GM23248 (cell line): ENCODE results near the gene MYO1D. TPM values are rescaled to one million over a fixed set of nuclear protein-coding genes. Genes with fewer than 3 reads are reported as not detected.
A peak's percentile ranks its signal among the peaks of the same experiment; 100 is the strongest.

Source experiments
- DNase-seq: peaks from one replicate; pipeline ENCODE4 v3.0.0-alpha.2; 2015
- H2AFZ ChIP-seq: fragments of 200-600 bp; sonication (generic); 2 replicates; pipeline ENCODE4 v1.6.1; 2016; ENCODE audit warnings: antibody characterized with exemption
- H3F3A ChIP-seq: fragments of 200-600 bp; sonication (generic); 2 replicates; pipeline ENCODE4 v1.6.1; 2016; ENCODE audit warnings: mild to moderate bottlenecking, antibody characterized with exemption, mixed run types; ENCODE audit not compliant: insufficient read depth
- H3K27ac ChIP-seq: fragments of 200-600 bp; sonication (generic); 2 replicates; pipeline ENCODE4 v1.5.1; 2016; ENCODE audit warnings: mild to moderate bottlenecking
- H3K27me3 ChIP-seq: fragments of 200-600 bp; sonication (generic); replicated peaks from 2 replicates; pipeline ENCODE4 v1.6.1; 2016; ENCODE audit warnings: mild to moderate bottlenecking; ENCODE audit not compliant: insufficient read depth
- H3K36me3 ChIP-seq: fragments of 200-600 bp; sonication (generic); 2 replicates; pipeline ENCODE4 v1.6.1; 2016; ENCODE audit warnings: low read depth, mild to moderate bottlenecking
- H3K4me1 ChIP-seq: fragments of 200-600 bp; sonication (generic); 2 replicates; pipeline ENCODE4 v1.6.1; 2016; ENCODE audit warnings: mild to moderate bottlenecking; ENCODE audit not compliant: insufficient read depth
- H3K4me2 ChIP-seq: fragments of 200-600 bp; sonication (generic); one replicate; pipeline ENCODE4 v1.6.1; 2016; ENCODE audit warnings: mild to moderate bottlenecking; ENCODE audit not compliant: unreplicated experiment
- H3K4me3 ChIP-seq: fragments of 200-600 bp; sonication (generic); 2 replicates; pipeline ENCODE4 v1.5.1; 2016; ENCODE audit warnings: mild to moderate bottlenecking
- H3K79me2 ChIP-seq: fragments of 200-600 bp; sonication (generic); 2 replicates; pipeline ENCODE4 v1.6.1; 2016; ENCODE audit warnings: mild to moderate bottlenecking; ENCODE audit not compliant: insufficient read depth
- H3K9ac ChIP-seq: fragments of 200-600 bp; sonication (generic); 2 replicates; pipeline ENCODE4 v1.6.1; 2016; ENCODE audit warnings: mild to moderate bottlenecking
- H3K9me2 ChIP-seq: fragments of 200-600 bp; sonication (generic); 2 replicates; pipeline ENCODE4 v1.6.1; 2016; ENCODE audit warnings: mixed run types, mild to moderate bottlenecking, moderate library complexity; ENCODE audit not compliant: insufficient read depth
- H3K9me3 ChIP-seq: fragments of 200-600 bp; sonication (generic); one replicate; pipeline ENCODE4 v1.6.1; 2017; ENCODE audit warnings: low read depth
- H4K20me1 ChIP-seq: fragments of 200-600 bp; sonication (generic); 2 replicates; pipeline ENCODE4 v1.6.0; 2016; ENCODE audit not compliant: insufficient read depth
- EZH2 ChIP-seq: fragments of 200-600 bp; sonication (generic); IDR thresholded peaks from 2 replicates; pipeline ENCODE4 v1.6.1; 2018; ENCODE audit warnings: antibody characterized with exemption, mild to moderate bottlenecking; ENCODE audit not compliant: insufficient read depth, poor library complexity, severe bottlenecking
- EZH2phosphoT487 ChIP-seq: fragments of 200-600 bp; sonication (generic); IDR thresholded peaks from 2 replicates; pipeline ENCODE4 v1.6.1; 2018; ENCODE audit warnings: antibody characterized with exemption, moderate library complexity, mild to moderate bottlenecking, low read depth; ENCODE audit not compliant: insufficient read depth
- WGBS, 2 experiments: methylation state at CpG; one replicate each; pipeline ENCODE4 v1.1.6; 2015 to 2017; ENCODE audit warnings: low lambda C conversion rate in 2 of 2, low coverage in 1 of 2; ENCODE audit errors: missing lambda C conversion rate in 2 of 2; 5-methylcytosine and 5-hydroxymethylcytosine counted together
- in situ Hi-C: fragments of 300-500 bp; cut with MboI; formaldehyde crosslinking; loops from 2 replicates; pipeline ENCODE4 v1.15.0; 2020
- polyA plus RNA-seq: library from polyadenylated mRNA; unstranded; fragments of >200 nt; fragmentation: Nextera tagmentation; extraction: Ambion mirVana; gene quantifications from 2 replicates; pipeline ENCODE4 v1.2.1, GENCODE V29; 2016
- total RNA-seq: library from RNA; depleted of rRNA; stranded (reverse); fragments of >200 nt; shearing (Covaris generic); gene quantifications from 2 replicates; pipeline ENCODE4 v1.2.3, GENCODE V29; 2014

MYO1D gene
- total and polyA plus RNA-seq, 2 experiments from 2014 or later, result 54.1 to 99.5 TPM

GRCh38 chr17:32593003-32593402 lies 283.9 kb downstream of the MYO1D start:
- no peak overlapping the region for H3K9ac ChIP-seq
- no peak for DNase-seq
- H3K4me3 ChIP-seq, result no peak overlapping the region
- no peaks in the 10 kb centered on the region for H3K79me2 ChIP-seq
- H3F3A ChIP-seq, result no peaks in the 10 kb centered on the region
- TF ChIP-seq EZH2 (no peak), EZH2phosphoT487 (no peak)
- no peaks in the 10 kb centered on the region for H3K36me3 ChIP-seq
- H4K20me1 ChIP-seq, result no peaks in the 10 kb centered on the region
- H3K4me1 ChIP-seq, result no peaks in the 10 kb centered on the region
- no peaks in the 10 kb centered on the region for H3K9me2 ChIP-seq
- in situ Hi-C loops, result no loop called here
- H2AFZ ChIP-seq, result no peak overlapping the region
- no peak overlapping the region for H3K4me2 ChIP-seq
- WGBS, 2 experiments, result 52 to 65% methylated on average over 1 of the region's 1 CpG
- no peak overlapping the region for H3K27ac ChIP-seq
- H3K27me3 ChIP-seq, result no peaks in the 10 kb centered on the region
- H3K9me3 ChIP-seq, result no peaks in the 10 kb centered on the region

- WGBS, 2 experiments, result 84 to 86% methylated on average over 3 of the region's 3 CpGs
- H3K9ac ChIP-seq, result no peak overlapping the region
- no peak overlapping the region for H3K4me3 ChIP-seq
- H2AFZ ChIP-seq, result no peak overlapping the region
- H3K4me1 ChIP-seq, result peaks cover 8% of the 10 kb centered on the region
- H4K20me1 ChIP-seq, result no peaks in the 10 kb centered on the region
- DNase-seq, result no peak
- no peaks in the 10 kb centered on the region for H3K27me3 ChIP-seq
- H3K4me2 ChIP-seq, result no peak overlapping the region
- no peak overlapping the region for H3K27ac ChIP-seq
- H3K9me2 ChIP-seq, result no peaks in the 10 kb centered on the region
- no peak for TF ChIP-seq EZH2
- TF ChIP-seq EZH2phosphoT487, result no peak
- H3K9me3 ChIP-seq, result no peaks in the 10 kb centered on the region
- in situ Hi-C loops, result no loop called here
- H3F3A ChIP-seq, result peaks cover 12% of the 10 kb centered on the region
- H3K79me2 ChIP-seq, result no peaks in the 10 kb centered on the region
- H3K36me3 ChIP-seq, result no peaks in the 10 kb centered on the region
Measured at GRCh38 chr17:32591405-32591804, 285.5 kb downstream of the MYO1D start.

GRCh38 chr17:32590974-32591373 lies 285.9 kb downstream of the MYO1D start:
- no peaks in the 10 kb centered on the region for H3K36me3 ChIP-seq
- no peak overlapping the region for H3K9ac ChIP-seq
- 81% methylated on average over 4 of the region's 4 CpGs for WGBS, 2 experiments
- peaks cover 10% of the 10 kb centered on the region for H3K4me1 ChIP-seq
- no peaks in the 10 kb centered on the region for H3K9me3 ChIP-seq
- DNase-seq, result no peak
- no peaks in the 10 kb centered on the region for H3K27me3 ChIP-seq
- no peaks in the 10 kb centered on the region for H3K9me2 ChIP-seq
- no peak overlapping the region for H2AFZ ChIP-seq
- H3K27ac ChIP-seq, result no peak overlapping the region
- peaks cover 12% of the 10 kb centered on the region for H3F3A ChIP-seq
- H3K79me2 ChIP-seq, result no peaks in the 10 kb centered on the region
- H4K20me1 ChIP-seq, result no peaks in the 10 kb centered on the region
- H3K4me2 ChIP-seq, result no peak overlapping the region
- H3K4me3 ChIP-seq, result no peak overlapping the region
- no peak for TF ChIP-seq EZH2phosphoT487
- no peak for TF ChIP-seq EZH2
- in situ Hi-C loops, result no loop called here

GRCh38 chr17:32588982-32589381 lies 287.9 kb downstream of the MYO1D start:
- DNase-seq, result peak; percentile 9
- Histone ChIP-seq H3K27ac (no peak overlapping the region), H4K20me1 (no peaks in the 10 kb centered on the region), H3K27me3 (no peaks in the 10 kb centered on the region), H3K4me2 (no peak overlapping the region), H3K79me2 (no peaks in the 10 kb centered on the region), H3K9me2 (no peaks in the 10 kb centered on the region), H3K4me3 (no peak overlapping the region), H3K36me3 (no peaks in the 10 kb centered on the region), H3K4me1 (peaks cover 15% of the 10 kb centered on the region), H3K9ac (no peak overlapping the region), H3K9me3 (no peaks in the 10 kb centered on the region), H2AFZ (no peak overlapping the region), H3F3A (peaks cover 12% of the 10 kb centered on the region)
- in situ Hi-C loops, result no loop called here
- WGBS, 2 experiments, result 97 to 99% methylated on average over 6 of the region's 6 CpGs
- no peak for TF ChIP-seq EZH2phosphoT487
- no peak for TF ChIP-seq EZH2

GRCh38 chr17:32588135-32588534 lies 288.8 kb downstream of the MYO1D start:
- TF ChIP-seq EZH2phosphoT487 (no peak), EZH2 (no peak)
- H3K9me2 ChIP-seq, result no peaks in the 10 kb centered on the region
- in situ Hi-C loops, result no loop called here
- no peaks in the 10 kb centered on the region for H3K27me3 ChIP-seq
- H3K9me3 ChIP-seq, result no peaks in the 10 kb centered on the region
- H3K4me2 ChIP-seq, result no peak overlapping the region
- H3K27ac ChIP-seq, result no peak overlapping the region
- H3K36me3 ChIP-seq, result no peaks in the 10 kb centered on the region
- H3K79me2 ChIP-seq, result no peaks in the 10 kb centered on the region
- H2AFZ ChIP-seq, result no peak overlapping the region
- H3K4me3 ChIP-seq, result no peak overlapping the region
- no peak for DNase-seq
- peaks cover 12% of the 10 kb centered on the region for H3F3A ChIP-seq
- H3K4me1 ChIP-seq, result peaks cover 15% of the 10 kb centered on the region
- WGBS, 2 experiments, result 44 to 52% methylated on average over 3 of the region's 3 CpGs
- no peaks in the 10 kb centered on the region for H4K20me1 ChIP-seq
- no peak overlapping the region for H3K9ac ChIP-seq
